ENCODE results near the gene OTOP3. TPM values are rescaled to one million over a fixed set of nuclear protein-coding genes. Genes with fewer than 3 reads are reported as not detected.

Gene OTOP3
- total RNA-seq, 1 experiment from 2014 or later: not detected

GRCh38 chr17:74952431-74953133, 16.9 kb downstream of the OTOP3 start:
- CTCF ChIA-PET: interaction anchor here (0.9 to 2.8 kb wide), 6 partner anchors 8 to 33 kb away, joined by 3 to 17 read pairs (median 4); partner anchors contain the start of genes OTOP2 and USH1G
- Mint-ChIP-seq H3K4me1 (peaks cover 9% of the 10 kb centered on the region), H3K4me3 (peak overlapping the region; percentile 38; the same call in 1 of the 2 replicates)

DNA sequence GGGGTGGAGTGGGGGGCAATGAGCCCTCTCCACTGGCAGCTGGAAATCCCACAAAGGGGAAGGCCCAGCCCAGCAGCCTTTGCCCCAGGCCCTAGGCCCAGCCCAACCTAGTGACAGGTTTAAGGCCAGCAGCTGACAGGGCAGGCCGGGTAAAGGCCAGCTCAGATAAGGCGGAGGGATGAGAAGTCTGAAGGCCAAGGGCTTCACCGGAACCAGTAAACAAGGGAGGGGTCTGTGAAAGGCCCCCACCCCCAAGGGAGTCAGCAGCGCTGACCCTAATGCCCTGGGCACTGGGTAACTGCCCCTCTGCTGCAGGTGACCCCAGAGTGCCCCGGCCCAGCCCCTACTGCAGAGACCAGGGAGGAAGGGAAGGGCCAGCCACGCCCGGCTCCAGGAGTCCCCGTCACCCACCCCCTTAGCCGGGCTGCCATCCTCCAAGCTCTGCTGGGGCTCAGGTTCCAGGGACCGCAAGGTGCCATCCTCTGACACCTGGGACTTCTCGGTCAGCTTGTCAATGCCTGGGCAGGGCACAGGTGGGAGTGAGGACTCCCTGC, 17.5 kb downstream of the OTOP3 start:
- no peaks in the 10 kb centered on the region for H3K36me3 Mint-ChIP-seq
- POLR2A ChIA-PET: no interaction called here
- no peak overlapping the region for H3K4me3 Mint-ChIP-seq
- no peaks in the 10 kb centered on the region for H3K9me3 Mint-ChIP-seq
- peaks cover 12% of the 10 kb centered on the region for H3K27me3 Mint-ChIP-seq (ENCODE audit: low read depth)
- H3K27ac Mint-ChIP-seq: no peak overlapping the region
- H3K4me1 Mint-ChIP-seq: peaks cover 9% of the 10 kb centered on the region
- ATAC-seq (no peak), DNase-seq (ENCODE audit: low spot score) (no peak)
- TF ChIP-seq SP1 (CRISPR knock-in tag; conservative IDR thresholded peaks at IDR 0.05): no peak
- TF ChIP-seq JAZF1 (CRISPR knock-in tag; IDR thresholded peaks at IDR 0.05): no peak
- no peak for TF ChIP-seq CREM (CRISPR knock-in tag; IDR thresholded peaks at IDR 0.05)
- no peak for TF ChIP-seq ZBTB21 (CRISPR knock-in tag; IDR thresholded peaks at IDR 0.05; ENCODE audit: borderline replicate concordance)
- TF ChIP-seq ZNF219 (CRISPR knock-in tag; IDR thresholded peaks at IDR 0.05; ENCODE audit: borderline replicate concordance): no peak
- TF ChIP-seq ZNF396 (CRISPR knock-in tag; IDR thresholded peaks at IDR 0.05; ENCODE audit: borderline replicate concordance): no peak
- no peak for TF ChIP-seq HMGA2 (CRISPR knock-in tag; IDR thresholded peaks at IDR 0.05)
- CTCF ChIA-PET: interaction anchor here (0.9 to 6.5 kb wide), 6 partner anchors 8 to 34 kb away, joined by 3 to 206 read pairs (median 8); partner anchors contain the start of genes OTOP2 and USH1G

More at GRCh38 chr17:74952431-74953133, 16.9 kb downstream of the OTOP3 start:
- no peak overlapping the region for H3K27ac Mint-ChIP-seq
- peak; percentile 13 for ATAC-seq
- no peaks in the 10 kb centered on the region for H3K36me3 Mint-ChIP-seq
- no peak for TF ChIP-seq ZNF219 (CRISPR knock-in tag; IDR thresholded peaks at IDR 0.05; ENCODE audit: borderline replicate concordance)
- TF ChIP-seq, protein P1, sequence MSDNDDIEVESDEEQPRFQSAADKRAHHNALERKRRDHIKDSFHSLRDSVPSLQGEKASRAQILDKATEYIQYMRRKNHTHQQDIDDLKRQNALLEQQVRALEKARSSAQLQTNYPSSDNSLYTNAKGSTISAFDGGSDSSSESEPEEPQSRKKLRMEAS (CRISPR knock-in tag; IDR thresholded peaks at IDR 0.05): 0 out of 2 replicates have a peak, but pooled peaks have one; percentile 25
- TF ChIP-seq, protein P2, sequence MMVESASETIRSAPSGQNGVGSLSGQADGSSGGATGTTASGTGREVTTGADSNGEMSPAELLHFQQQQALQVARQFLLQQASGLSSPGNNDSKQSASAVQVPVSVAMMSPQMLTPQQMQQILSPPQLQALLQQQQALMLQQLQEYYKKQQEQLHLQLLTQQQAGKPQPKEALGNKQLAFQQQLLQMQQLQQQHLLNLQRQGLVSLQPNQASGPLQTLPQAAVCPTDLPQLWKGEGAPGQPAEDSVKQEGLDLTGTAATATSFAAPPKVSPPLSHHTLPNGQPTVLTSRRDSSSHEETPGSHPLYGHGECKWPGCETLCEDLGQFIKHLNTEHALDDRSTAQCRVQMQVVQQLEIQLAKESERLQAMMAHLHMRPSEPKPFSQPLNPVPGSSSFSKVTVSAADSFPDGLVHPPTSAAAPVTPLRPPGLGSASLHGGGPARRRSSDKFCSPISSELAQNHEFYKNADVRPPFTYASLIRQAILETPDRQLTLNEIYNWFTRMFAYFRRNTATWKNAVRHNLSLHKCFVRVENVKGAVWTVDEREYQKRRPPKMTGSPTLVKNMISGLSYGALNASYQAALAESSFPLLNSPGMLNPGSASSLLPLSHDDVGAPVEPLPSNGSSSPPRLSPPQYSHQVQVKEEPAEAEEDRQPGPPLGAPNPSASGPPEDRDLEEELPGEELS (CRISPR knock-in tag; IDR thresholded peaks at IDR 0.05): no peak
- TF ChIP-seq, protein P3, sequence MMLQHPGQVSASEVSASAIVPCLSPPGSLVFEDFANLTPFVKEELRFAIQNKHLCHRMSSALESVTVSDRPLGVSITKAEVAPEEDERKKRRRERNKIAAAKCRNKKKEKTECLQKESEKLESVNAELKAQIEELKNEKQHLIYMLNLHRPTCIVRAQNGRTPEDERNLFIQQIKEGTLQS (CRISPR knock-in tag; conservative IDR thresholded peaks at IDR 0.05): 0 out of 2 replicates have a peak, but pooled peaks have one; percentile 18
- POLR2A ChIA-PET: no interaction called here
- peaks cover 9% of the 10 kb centered on the region for H3K27me3 Mint-ChIP-seq (ENCODE audit: low read depth)
- DNase-seq (ENCODE audit: low spot score): no peak
- H3K9me3 Mint-ChIP-seq: no peaks in the 10 kb centered on the region

DNA sequence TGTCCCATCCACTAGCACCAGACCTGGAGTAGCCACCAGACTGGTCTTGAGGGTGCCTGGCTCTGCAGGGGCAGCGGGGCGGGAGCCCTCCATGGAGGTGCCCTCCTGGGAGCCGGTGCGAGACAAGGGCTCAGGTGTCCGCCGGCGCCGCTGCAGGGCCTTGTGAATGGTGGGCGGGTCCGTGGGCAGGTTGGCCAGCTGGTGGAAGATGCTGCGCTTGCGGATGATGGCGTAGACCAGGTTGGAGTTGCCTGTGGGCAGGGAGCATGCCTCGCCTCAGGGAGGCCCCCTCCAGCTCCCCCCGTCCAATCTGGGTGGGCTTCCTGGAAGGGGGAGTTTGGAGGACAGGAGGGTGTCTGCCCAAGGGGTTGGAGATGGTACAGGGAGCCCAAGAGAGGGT, 18.4 kb downstream of the OTOP3 start:
- Mint-ChIP-seq H3K27ac (no peak overlapping the region), H3K36me3 (no peaks in the 10 kb centered on the region), H3K4me1 (peaks cover 9% of the 10 kb centered on the region), H3K27me3 (ENCODE audit: low read depth) (peaks cover 9% of the 10 kb centered on the region), H3K4me3 (no peak overlapping the region), H3K9me3 (no peaks in the 10 kb centered on the region)
- DNase-seq (ENCODE audit: low spot score) (no peak), ATAC-seq (no peak)
- ChIA-PET CTCF (interaction anchor here (1.0 to 6.5 kb wide), 2 partner anchors 32 to 92 kb away, joined by 4 to 206 read pairs; partner anchors contain the start of genes OTOP2 and USH1G), POLR2A (no interaction called here)
- TF ChIP-seq JAZF1 (CRISPR knock-in tag; IDR thresholded peaks at IDR 0.05) (no peak), ESRRA (CRISPR knock-in tag; IDR thresholded peaks at IDR 0.05; ENCODE audit: borderline replicate concordance) (no peak), SMAD4 (CRISPR knock-in tag; IDR thresholded peaks at IDR 0.05) (no peak), ZBTB43 (CRISPR knock-in tag; IDR thresholded peaks at IDR 0.05) (no peak), RORB (CRISPR knock-in tag; IDR thresholded peaks at IDR 0.05) (no peak), CDX4 (CRISPR knock-in tag; IDR thresholded peaks at IDR 0.05; ENCODE audit: borderline replicate concordance) (no peak), NR2C2 (CRISPR knock-in tag; IDR thresholded peaks at IDR 0.05) (no peak), AFF4 (CRISPR knock-in tag; IDR thresholded peaks at IDR 0.05; ENCODE audit: borderline replicate concordance) (no peak), JUN (CRISPR knock-in tag; IDR thresholded peaks at IDR 0.05) (no peak), GRHL2 (CRISPR knock-in tag; IDR thresholded peaks at IDR 0.05; ENCODE audit: insufficient replicate concordance, severe bottlenecking) (no peak)
